NCI-H774 (cell line): ENCODE measurements around the gene CSF1.
"Not testable (repeated sequence)": the region's sequence is repeated elsewhere in the genome, so short reads cannot be mapped to it uniquely, and the experiment has no call there.

Experiments used
- DNase-seq: peaks from one replicate; lab custom pipeline; 2025; lab: John Stamatoyannopoulos, UW

CSF1 gene

DNA sequence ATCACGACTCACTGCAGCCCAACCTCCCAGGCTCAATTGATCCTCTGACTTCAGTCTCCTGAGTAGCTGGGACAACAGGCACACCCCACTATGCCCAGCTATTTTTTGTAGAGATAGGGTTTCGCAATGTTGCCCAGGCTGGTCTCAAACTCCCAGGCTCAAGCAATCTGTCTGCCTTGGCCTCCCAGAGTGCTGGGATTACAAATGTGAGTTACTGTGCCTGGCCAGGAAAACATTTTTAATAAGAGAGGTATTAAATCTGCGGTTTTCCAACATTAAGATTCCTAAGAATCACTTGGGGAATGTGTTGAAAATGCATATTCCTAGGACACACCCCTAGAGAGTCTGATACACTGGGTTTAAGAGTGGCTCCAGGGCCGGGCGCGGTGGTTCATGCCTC is 8.7 kb downstream of the CSF1 start:
- no peak for DNase-seq

DNA sequence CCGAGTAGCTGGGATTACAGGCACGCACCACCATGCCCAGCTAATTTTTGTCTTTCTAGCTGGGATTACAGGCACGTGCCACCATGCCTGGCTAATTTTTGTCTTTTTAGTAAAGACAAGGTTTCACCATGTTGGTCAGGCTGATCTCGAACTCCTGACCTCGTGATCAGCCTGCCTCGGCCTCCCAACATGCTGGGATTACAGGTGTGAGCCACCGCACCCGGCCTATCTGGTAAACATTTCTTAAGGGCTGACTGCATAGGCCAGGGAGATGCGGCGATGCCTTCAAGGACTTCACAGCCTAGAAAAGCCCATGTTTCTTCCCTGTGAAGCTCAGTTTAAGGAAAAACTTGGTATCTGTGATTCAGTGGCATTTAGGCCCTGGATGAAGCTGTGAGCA is 9.7 kb downstream of the CSF1 start:
- DNase-seq, result not testable (repeated sequence)

- no peak for DNase-seq
Measured at GRCh38 chr1:109922326-109922725, 11.7 kb downstream of the CSF1 start.

DNA sequence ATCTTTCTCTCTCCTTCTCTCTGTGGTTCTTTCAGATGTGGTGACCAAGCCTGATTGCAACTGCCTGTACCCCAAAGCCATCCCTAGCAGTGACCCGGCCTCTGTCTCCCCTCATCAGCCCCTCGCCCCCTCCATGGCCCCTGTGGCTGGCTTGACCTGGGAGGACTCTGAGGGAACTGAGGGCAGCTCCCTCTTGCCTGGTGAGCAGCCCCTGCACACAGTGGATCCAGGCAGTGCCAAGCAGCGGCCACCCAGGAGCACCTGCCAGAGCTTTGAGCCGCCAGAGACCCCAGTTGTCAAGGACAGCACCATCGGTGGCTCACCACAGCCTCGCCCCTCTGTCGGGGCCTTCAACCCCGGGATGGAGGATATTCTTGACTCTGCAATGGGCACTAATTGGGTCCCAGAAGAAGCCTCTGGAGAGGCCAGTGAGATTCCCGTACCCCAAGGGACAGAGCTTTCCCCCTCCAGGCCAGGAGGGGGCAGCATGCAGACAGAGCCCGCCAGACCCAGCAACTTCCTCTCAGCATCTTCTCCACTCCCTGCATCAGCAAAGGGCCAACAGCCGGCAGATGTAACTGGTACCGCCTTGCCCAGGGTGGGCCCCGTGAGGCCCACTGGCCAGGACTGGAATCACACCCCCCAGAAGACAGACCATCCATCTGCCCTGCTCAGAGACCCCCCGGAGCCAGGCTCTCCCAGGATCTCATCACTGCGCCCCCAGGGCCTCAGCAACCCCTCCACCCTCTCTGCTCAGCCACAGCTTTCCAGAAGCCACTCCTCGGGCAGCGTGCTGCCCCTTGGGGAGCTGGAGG is 12.7 kb downstream of the CSF1 start:
- DNase-seq, result no peak

GRCh38 chr1:109923946-109924275 is 13.3 kb downstream of the CSF1 start:
- no peak for DNase-seq

GRCh38 chr1:109924316-109924715 is 13.7 kb downstream of the CSF1 start:
- no peak for DNase-seq

- DNase-seq, result no peak
Measured at GRCh38 chr1:109925159-109925990, 14.7 kb downstream of the CSF1 start.

DNA sequence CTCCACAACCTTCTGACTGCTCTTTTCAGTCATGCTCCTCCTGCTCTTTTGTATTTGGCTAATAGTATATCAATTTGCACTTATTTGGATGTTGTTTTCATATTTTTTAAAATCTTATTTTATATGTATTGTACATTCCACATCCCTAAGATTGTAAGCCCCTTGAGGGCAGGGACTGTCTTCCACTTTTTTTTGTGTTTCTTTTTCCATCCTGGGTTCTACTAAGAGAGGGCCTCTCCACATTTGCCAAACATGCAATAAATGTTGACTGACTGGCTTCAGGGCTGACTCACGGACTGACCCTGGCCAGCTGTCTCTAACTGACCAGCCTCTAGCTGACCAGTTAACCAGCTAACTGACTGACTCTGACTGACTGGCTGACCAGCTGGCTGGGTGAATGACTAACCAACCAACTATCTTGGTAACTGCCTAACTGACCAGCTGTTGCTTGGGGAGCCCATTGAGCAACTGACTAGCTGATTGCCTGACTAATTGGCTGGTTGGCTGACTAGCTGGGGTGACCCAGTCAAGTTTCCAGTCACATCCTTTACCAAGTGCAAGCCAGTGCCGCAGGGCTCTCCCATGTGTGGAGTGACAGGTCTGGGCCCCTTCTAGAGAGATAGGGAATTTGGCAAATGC is 16.1 kb downstream of the CSF1 start:
- DNase-seq, result no peak

DNA sequence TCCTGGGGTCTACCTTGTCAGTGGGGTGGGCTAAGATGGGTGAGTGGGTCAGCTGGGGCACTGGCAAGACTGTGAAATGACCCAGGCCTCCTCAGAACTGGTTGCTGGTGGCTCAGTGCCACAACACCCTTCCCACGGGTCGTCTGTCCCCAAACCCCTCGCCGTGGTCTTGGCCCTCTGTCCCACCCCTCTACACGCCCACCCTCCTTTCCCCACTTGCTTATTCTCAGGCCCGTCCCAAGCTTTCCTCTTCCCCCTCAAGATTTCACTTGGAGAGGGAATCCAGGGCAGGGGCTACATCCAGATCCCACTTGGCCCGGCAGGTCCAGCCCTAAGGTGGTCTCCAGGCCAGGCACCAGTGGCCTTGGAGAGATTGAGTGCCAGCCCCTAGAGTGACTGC is 16.7 kb downstream of the CSF1 start:
- no peak for DNase-seq

GRCh38 chr1:109927911-109928321 is 17.3 kb downstream of the CSF1 start:
- no peak for DNase-seq

DNA sequence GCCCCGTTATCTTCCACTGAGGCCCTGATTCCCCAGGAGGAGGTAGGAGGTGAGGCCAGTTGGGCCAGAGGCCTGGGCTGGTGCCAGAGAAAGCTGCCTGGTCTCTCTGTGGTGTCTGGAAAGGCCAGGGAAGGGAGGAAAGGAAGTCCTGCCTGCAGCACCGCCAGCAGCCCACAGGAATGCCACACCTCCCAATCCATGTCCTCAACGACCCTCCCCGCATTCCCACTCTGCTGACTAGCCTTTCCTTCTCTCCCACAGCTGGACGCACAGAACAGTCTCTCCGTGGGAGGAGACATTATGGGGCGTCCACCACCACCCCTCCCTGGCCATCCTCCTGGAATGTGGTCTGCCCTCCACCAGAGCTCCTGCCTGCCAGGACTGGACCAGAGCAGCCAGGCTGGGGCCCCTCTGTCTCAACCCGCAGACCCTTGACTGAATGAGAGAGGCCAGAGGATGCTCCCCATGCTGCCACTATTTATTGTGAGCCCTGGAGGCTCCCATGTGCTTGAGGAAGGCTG is 18.0 kb downstream of the CSF1 start:
- no peak for DNase-seq

DNA sequence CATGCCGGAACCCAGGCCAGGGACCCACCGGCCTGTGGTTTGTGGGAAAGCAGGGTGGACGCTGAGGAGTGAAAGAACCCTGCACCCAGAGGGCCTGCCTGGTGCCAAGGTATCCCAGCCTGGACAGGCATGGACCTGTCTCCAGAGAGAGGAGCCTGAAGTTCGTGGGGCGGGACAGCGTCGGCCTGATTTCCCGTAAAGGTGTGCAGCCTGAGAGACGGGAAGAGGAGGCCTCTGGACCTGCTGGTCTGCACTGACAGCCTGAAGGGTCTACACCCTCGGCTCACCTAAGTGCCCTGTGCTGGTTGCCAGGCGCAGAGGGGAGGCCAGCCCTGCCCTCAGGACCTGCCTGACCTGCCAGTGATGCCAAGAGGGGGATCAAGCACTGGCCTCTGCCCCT is 18.5 kb downstream of the CSF1 start:
- DNase-seq, result no peak

GRCh38 chr1:109929588-109930251 is 19.1 kb downstream of the CSF1 start:
- no peak for DNase-seq

DNA sequence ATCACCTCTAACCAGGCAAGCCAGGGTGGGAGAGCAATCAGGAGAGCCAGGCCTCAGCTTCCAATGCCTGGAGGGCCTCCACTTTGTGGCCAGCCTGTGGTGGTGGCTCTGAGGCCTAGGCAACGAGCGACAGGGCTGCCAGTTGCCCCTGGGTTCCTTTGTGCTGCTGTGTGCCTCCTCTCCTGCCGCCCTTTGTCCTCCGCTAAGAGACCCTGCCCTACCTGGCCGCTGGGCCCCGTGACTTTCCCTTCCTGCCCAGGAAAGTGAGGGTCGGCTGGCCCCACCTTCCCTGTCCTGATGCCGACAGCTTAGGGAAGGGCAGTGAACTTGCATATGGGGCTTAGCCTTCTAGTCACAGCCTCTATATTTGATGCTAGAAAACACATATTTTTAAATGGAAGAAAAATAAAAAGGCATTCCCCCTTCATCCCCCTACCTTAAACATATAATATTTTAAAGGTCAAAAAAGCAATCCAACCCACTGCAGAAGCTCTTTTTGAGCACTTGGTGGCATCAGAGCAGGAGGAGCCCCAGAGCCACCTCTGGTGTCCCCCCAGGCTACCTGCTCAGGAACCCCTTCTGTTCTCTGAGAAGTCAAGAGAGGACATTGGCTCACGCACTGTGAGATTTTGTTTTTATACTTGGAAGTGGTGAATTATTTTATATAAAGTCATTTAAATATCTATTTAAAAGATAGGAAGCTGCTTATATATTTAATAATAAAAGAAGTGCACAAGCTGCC is 19.8 kb downstream of the CSF1 start:
- no peak for DNase-seq

GRCh38 chr1:109931189-109931731 is 20.6 kb downstream of the CSF1 start:
- peak; percentile 50 for DNase-seq

DNA sequence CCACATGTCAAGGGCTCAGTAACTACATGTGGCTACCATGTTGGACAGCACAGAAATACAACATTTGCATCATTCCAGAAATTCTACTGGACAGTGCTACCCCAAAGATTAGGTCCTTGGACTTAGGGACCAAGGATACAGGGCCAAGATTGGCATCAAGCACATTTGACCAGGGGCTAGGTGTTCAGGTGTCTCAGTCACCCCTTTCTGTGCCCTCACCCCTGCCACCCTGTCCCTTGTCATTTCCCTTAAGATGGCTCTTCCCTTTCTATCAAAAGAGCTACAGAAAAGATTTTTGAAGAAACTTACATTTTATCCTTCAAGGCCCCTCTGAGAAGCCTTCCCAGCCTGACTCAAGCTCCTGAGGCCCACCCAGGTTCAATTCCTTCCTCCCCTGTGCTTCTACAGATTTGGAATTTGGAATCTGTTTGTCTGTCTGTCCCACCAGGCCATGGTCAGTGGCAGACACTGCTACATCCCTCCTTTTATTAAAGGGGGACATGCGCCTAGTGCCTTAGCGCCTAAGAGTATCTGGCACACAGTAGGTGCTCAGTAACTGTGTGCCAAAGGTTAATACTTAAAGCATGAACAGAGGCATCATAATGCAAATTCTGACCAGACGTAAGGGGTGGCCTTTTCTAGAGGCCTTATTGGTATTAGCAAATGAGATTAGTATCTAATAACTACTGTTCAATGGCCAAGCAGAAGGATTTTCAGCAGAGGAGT is 21.4 kb downstream of the CSF1 start:
- DNase-seq, result no peak

- DNase-seq, result no peak
Measured at GRCh38 chr1:109932679-109933078, 22.0 kb downstream of the CSF1 start.

- DNase-seq, result no peak
Measured at GRCh38 chr1:109933856-109934711, 23.4 kb downstream of the CSF1 start.

DNA sequence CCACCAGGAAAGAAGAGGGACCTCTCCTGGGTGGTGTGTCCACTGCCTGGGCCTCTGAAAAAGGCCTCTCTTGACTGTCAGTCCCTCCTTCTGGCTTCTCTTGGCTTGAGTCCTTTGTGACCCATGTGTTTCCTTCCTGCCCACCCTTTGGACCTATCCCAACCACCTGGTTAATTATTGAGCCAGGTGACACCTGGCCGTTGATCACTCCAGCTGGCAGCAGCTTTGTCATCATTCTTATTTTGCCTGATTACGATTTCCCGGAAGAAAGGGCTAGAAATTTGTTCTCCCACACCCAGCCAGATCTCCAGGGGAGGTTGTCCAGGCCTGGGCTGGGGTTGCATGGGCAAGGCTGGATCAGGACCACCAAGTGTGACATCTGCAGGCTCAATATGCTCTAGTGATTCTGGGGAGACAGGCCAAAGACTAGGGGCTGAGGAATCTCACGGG is 24.8 kb downstream of the CSF1 start:
- DNase-seq, result peak; percentile 64
